MCF 10A (cell line): ENCODE measurements around the gene RILP. TPM values are rescaled to one million over a fixed set of nuclear protein-coding genes. Genes with fewer than 3 reads are reported as not detected.
A peak's percentile ranks its signal among the peaks of the same experiment; 100 is the strongest.

Experiments used
- BruUV-seq: library from RNA; stranded (reverse); fragments of 400-500 nt; replicated peaks from 2 replicates; lab custom pipeline; 2021; lab: Mats Ljungman, UMichigan
- CTCF ChIA-PET: fragments of 300-600 bp; sonication (Branson Sonifier 250); formaldehyde crosslinking; extraction: SDS; loops from one replicate; lab custom pipeline; 2021; ENCODE audit warnings: antibody characterized with exemption, inconsistent platforms; lab: Yijun Ruan, JAX
- POLR2A ChIA-PET: fragments of 300-600, 350-650 bp; sonication (Branson Sonifier 250); formaldehyde crosslinking; extraction: SDS; loops from one replicate; lab custom pipeline; 2020; ENCODE audit warnings: antibody characterized with exemption, inconsistent platforms; lab: Yijun Ruan, JAX
- DNase-seq: peaks from one replicate; pipeline ENCODE4 v3.0.0-alpha.2; 2018; ENCODE audit not compliant: unreplicated experiment
- H3K27ac Mint-ChIP-seq: one replicate; pipeline ENCODE4 v1.8.0; 2022; ENCODE audit warnings: mild to moderate bottlenecking, low read depth, mixed read lengths; ENCODE audit not compliant: unreplicated experiment
- H3K27me3 Mint-ChIP-seq: one replicate; pipeline ENCODE4 v1.8.0; 2022; ENCODE audit warnings: mixed read lengths; ENCODE audit not compliant: insufficient read depth, unreplicated experiment
- H3K36me3 Mint-ChIP-seq: one replicate; pipeline ENCODE4 v1.8.0; 2022; ENCODE audit warnings: mild to moderate bottlenecking, moderate library complexity, mixed read lengths; ENCODE audit not compliant: insufficient read depth, unreplicated experiment
- H3K4me1 Mint-ChIP-seq: one replicate; pipeline ENCODE4 v1.8.0; 2022; ENCODE audit warnings: mixed read lengths; ENCODE audit not compliant: insufficient read depth, unreplicated experiment
- H3K4me3 Mint-ChIP-seq: one replicate; pipeline ENCODE4 v1.8.0; 2022; ENCODE audit warnings: mild to moderate bottlenecking, moderate library complexity, mixed read lengths; ENCODE audit not compliant: unreplicated experiment
- H3K9me3 Mint-ChIP-seq: one replicate; pipeline ENCODE4 v1.8.0; 2022; ENCODE audit warnings: mixed read lengths; ENCODE audit not compliant: unreplicated experiment
- intact Hi-C: fragments of 100-400 bp; cut with micrococcal nuclease; formaldehyde crosslinking; loops from 2 replicates; pipeline ENCODE4 v1.14.1; 2022
- total RNA-seq: library from RNA; stranded (reverse); gene quantifications from 2 replicates; pipeline ENCODE4 v1.2.3, GENCODE V29; 2022
- TF ChIP-seq, protein P1 (sequence below): fragments of 200-600 bp; IDR thresholded peaks from one replicate; pipeline ENCODE4 v1.8.0; 2022; ENCODE audit warnings: antibody characterized with exemption, mild to moderate bottlenecking; ENCODE audit not compliant: unreplicated experiment

RILP gene
- total RNA-seq, 1 experiment from 2014 or later: 2.6 TPM

DNA sequence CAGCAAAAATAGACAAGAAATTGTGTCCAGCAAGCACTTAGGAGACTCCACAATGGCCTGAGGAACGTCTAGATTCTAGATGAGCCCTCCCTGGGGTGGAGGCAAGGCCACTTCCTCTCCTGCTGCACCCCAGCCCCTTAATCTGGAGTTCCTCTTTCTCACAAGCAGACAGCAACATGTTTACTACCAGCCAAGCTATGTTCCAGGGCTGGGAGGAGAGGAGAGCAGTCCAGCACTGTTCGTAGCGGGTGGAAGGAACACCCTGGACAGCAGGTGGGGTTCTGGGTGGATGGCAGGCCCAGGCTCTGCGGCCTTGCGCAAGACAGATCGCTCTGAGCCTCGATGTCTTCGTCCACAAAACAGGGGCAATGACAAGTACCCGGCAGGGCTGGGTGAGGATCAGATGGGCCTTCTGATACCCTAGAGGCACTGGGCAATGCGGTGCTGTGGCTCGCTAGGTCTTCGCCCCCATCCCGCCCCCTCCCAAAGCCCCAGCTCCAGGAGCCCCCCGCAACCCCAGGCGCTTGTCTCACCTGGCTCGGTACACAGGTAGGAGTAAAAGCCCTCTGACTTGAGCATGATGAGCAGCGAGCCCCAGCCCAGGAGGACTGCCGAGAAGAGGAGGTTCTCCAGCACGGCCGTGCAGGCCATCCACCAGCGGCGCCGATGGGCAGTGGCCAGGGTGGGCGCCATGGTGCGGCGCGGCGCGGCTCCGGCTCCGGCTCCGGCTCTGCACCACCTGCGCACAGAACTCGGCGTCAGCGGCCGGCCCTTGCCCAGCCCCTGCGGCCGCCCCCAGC is 22.3 kb downstream of the RILP start:
- CTCF ChIA-PET: interaction anchor here (1.0 to 5.1 kb wide), 3 partner anchors 22 to 53 kb away, joined by 4 to 79 read pairs (median 13); partner anchors contain the start of gene RILP
- DNase-seq: no peak
- POLR2A ChIA-PET: interaction anchor here (0.6 to 7.0 kb wide), 9 partner anchors 10 to 1007 kb away, joined by 3 to 58 read pairs (median 3); partner anchors contain the start of gene RILP
- peak overlapping the region; percentile 95 for H3K4me3 Mint-ChIP-seq
- TF ChIP-seq, protein P1, sequence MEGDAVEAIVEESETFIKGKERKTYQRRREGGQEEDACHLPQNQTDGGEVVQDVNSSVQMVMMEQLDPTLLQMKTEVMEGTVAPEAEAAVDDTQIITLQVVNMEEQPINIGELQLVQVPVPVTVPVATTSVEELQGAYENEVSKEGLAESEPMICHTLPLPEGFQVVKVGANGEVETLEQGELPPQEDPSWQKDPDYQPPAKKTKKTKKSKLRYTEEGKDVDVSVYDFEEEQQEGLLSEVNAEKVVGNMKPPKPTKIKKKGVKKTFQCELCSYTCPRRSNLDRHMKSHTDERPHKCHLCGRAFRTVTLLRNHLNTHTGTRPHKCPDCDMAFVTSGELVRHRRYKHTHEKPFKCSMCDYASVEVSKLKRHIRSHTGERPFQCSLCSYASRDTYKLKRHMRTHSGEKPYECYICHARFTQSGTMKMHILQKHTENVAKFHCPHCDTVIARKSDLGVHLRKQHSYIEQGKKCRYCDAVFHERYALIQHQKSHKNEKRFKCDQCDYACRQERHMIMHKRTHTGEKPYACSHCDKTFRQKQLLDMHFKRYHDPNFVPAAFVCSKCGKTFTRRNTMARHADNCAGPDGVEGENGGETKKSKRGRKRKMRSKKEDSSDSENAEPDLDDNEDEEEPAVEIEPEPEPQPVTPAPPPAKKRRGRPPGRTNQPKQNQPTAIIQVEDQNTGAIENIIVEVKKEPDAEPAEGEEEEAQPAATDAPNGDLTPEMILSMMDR: no peak
- peaks cover 24% of the 10 kb centered on the region for H3K36me3 Mint-ChIP-seq
- no peak overlapping the region for H3K27ac Mint-ChIP-seq
- intact Hi-C loops: loop anchor here (5.0 kb wide), 1 partner anchor 35 kb away; no protein-coding TSS in a partner anchor
- peaks cover 24% of the 10 kb centered on the region for H3K4me1 Mint-ChIP-seq
- no peaks in the 10 kb centered on the region for H3K27me3 Mint-ChIP-seq
- H3K9me3 Mint-ChIP-seq: no peaks in the 10 kb centered on the region
- BruUV-seq: no TSS peak

DNA sequence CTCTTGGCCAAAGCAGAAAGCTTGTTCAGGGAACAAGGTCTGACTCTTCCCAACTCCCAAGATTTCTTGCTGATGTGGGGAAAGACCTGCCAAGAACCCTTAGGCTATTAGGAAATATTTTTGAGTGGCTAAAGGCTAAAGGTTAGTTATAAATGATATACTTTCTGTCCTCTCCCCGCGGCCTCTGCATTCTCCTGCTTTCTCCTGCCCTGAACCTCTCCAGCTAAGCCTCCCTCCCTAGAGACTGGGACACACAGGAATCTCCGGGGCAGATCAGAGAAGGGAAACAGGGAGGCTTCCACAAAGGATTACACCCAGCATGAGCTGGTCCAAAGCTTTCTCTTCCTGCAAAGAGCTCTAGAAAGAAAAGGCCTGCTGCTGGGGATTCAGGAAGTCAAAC is 23.3 kb downstream of the RILP start:
- no peak for DNase-seq
- ChIA-PET CTCF (interaction anchor here (0.7 to 2.7 kb wide), 3 partner anchors 11 to 52 kb away, joined by 3 to 13 read pairs (median 4); no protein-coding TSS in a partner anchor), POLR2A (interaction anchor here (0.5 to 7.0 kb wide), 11 partner anchors 11 to 230 kb away, joined by 3 to 58 read pairs (median 4); partner anchors contain the start of genes PITPNA and RILP)
- BruUV-seq: no TSS peak
- peak overlapping the region; percentile 59 for H3K4me3 Mint-ChIP-seq
- intact Hi-C loops: loop anchor here (5.0 kb wide), 1 partner anchor 34 kb away; no protein-coding TSS in a partner anchor
- H3K36me3 Mint-ChIP-seq: peaks cover 24% of the 10 kb centered on the region
- TF ChIP-seq, protein P1: no peak
- H3K27ac Mint-ChIP-seq: no peak overlapping the region
- peaks cover 18% of the 10 kb centered on the region for H3K4me1 Mint-ChIP-seq
- H3K9me3 Mint-ChIP-seq: no peaks in the 10 kb centered on the region
- H3K27me3 Mint-ChIP-seq: no peaks in the 10 kb centered on the region

DNA sequence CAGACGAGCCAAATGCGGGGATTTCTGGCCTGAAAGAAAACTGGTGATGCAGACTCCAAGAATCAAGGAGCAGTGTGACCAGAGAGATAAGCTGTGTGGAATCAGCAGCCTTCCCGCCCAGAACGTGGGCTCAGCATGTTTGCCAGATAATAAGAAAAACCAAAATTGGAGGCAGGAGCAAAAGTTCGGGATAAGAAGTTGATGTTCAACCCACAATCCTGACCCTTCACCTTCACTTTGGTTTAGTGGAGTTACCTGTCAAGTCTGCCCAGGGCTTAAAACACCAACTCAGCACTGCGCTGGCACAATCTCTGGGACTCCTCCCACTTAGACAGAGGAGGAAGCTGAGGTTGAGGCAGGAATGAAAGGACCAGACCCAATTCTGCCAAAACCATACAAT is 24.1 kb downstream of the RILP start:
- ChIA-PET CTCF (interaction anchor here (0.8 to 2.7 kb wide), 2 partner anchors 48 to 51 kb away, joined by 4 to 13 read pairs; no protein-coding TSS in a partner anchor), POLR2A (interaction anchor here (0.5 to 7.0 kb wide), 9 partner anchors 10 to 229 kb away, joined by 3 to 58 read pairs (median 5); partner anchors contain the start of gene RILP)
- BruUV-seq: no TSS peak
- H3K4me3 Mint-ChIP-seq: no peak overlapping the region
- DNase-seq: no peak
- TF ChIP-seq, protein P1: no peak
- peaks cover 18% of the 10 kb centered on the region for H3K4me1 Mint-ChIP-seq
- peaks cover 24% of the 10 kb centered on the region for H3K36me3 Mint-ChIP-seq
- no peak overlapping the region for H3K27ac Mint-ChIP-seq
- intact Hi-C loops: loop anchor here (5.0 kb wide), 1 partner anchor 33 kb away; no protein-coding TSS in a partner anchor
- H3K27me3 Mint-ChIP-seq: no peaks in the 10 kb centered on the region
- no peaks in the 10 kb centered on the region for H3K9me3 Mint-ChIP-seq

DNA sequence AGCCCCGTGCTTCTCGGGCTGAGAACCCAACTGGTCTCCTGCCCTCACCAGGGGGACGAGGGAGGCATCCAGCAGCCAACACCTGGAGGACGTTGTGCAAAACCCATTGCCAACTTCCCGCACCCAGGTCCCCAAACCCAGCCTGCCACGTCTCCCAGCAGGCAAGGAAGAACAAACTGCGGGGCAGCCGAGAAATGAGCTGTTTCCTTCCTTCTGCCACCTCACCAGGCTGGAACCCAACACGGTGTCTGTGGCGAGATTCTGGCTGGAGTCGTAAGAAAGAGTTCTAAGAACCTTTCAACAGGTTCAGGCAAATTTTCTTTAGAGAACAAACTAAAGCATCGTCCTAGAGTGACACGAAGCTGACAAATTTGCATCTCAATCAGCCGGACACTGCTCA is 24.6 kb downstream of the RILP start:
- Mint-ChIP-seq H3K9me3 (no peaks in the 10 kb centered on the region), H3K36me3 (peaks cover 24% of the 10 kb centered on the region), H3K4me3 (no peak overlapping the region), H3K4me1 (peaks cover 13% of the 10 kb centered on the region), H3K27me3 (no peaks in the 10 kb centered on the region), H3K27ac (no peak overlapping the region)
- no TSS peak for BruUV-seq
- POLR2A ChIA-PET: interaction anchor here (1.0 to 7.0 kb wide), 4 partner anchors 9 to 49 kb away, joined by 3 to 58 read pairs (median 14); partner anchors contain the start of gene RILP
- TF ChIP-seq, protein P1: no peak
- intact Hi-C loops: loop anchor here (5.0 kb wide), 1 partner anchor 33 kb away; no protein-coding TSS in a partner anchor
- CTCF ChIA-PET: interaction anchor here (0.6 to 2.7 kb wide), 4 partner anchors 15 to 558 kb away, joined by 3 to 13 read pairs (median 5); no protein-coding TSS in a partner anchor
- DNase-seq: no peak
